Common myeloid progenitor, CD34-positive (primary cell): ENCODE data around the gene MASP1.

Experiments used
- CTCF ChIA-PET: fragments of 350-600 bp; sonication (Branson Sonifier 250); formaldehyde crosslinking; loops from one replicate; lab custom pipeline; 2021; ENCODE audit warnings: antibody characterized with exemption; lab: Charles Lee
- POLR2A ChIA-PET: fragments of 350-600 bp; sonication (Branson Sonifier 250); formaldehyde crosslinking; loops from one replicate; lab custom pipeline; 2021; ENCODE audit warnings: antibody characterized with exemption; lab: Charles Lee
- DNase-seq, 3 donors: peaks; one replicate each; pipeline versions ENCODE4 v3.0.0 to v3.0.0-alpha.2; 2013
- H3K27ac ChIP-seq, 2 experiments: 1 replicate in 1 of 2; 2 replicates in 1 of 2; pipeline ENCODE4 v1.7.0; 2013; ENCODE audit warnings: inconsistent platforms in 2 of 2, low read length in 2 of 2, mild to moderate bottlenecking in 2 of 2, low read depth in 1 of 2, moderate library complexity in 1 of 2; ENCODE audit not compliant: severe bottlenecking in 2 of 2, insufficient read depth in 1 of 2, poor library complexity in 1 of 2
- H3K27me3 ChIP-seq, 5 experiments: replicated peaks in 2 of 5; 1 replicate in 3 of 5; 2 replicates in 2 of 5; pipeline versions ENCODE4 v1.6.1 to v1.7.0; 2013; ENCODE audit warnings: low read length in 4 of 5, mild to moderate bottlenecking in 2 of 5, moderate library complexity in 2 of 5, inconsistent platforms in 1 of 5; ENCODE audit not compliant: insufficient read depth in 5 of 5, control insufficient read depth in 4 of 5
- H3K36me3 ChIP-seq, 4 experiments: 1 replicate in 2 of 4; 2 replicates in 2 of 4; pipeline versions ENCODE4 v1.6.1 to v1.7.0; 2013; ENCODE audit warnings: low read length in 3 of 4, control low read depth in 1 of 4, mild to moderate bottlenecking in 1 of 4; ENCODE audit not compliant: control insufficient read depth in 4 of 4, insufficient read depth in 4 of 4
- H3K4me1 ChIP-seq, 4 experiments: 1 replicate in 3 of 4; 2 replicates in 1 of 4; pipeline versions ENCODE4 v1.6.1 to v1.7.1; 2013; ENCODE audit warnings: low read length in 3 of 4, mild to moderate bottlenecking in 3 of 4, control low read depth in 1 of 4, inconsistent platforms in 1 of 4, moderate library complexity in 1 of 4; ENCODE audit not compliant: control insufficient read depth in 4 of 4, insufficient read depth in 4 of 4; ENCODE audit errors: control extremely low read depth in 1 of 4
- H3K4me3 ChIP-seq, 7 experiments: 1 replicate in 4 of 7; 2 replicates in 3 of 7; pipeline versions ENCODE4 v1.5.1 to v1.7.0; 2013; ENCODE audit warnings: mild to moderate bottlenecking in 7 of 7, low read length in 6 of 7, moderate library complexity in 6 of 7, inconsistent platforms in 2 of 7, low read depth in 2 of 7, control low read depth in 1 of 7; ENCODE audit not compliant: insufficient read depth in 4 of 7, control insufficient read depth in 1 of 7; ENCODE audit errors: extremely low read depth in 1 of 7
- H3K9me3 ChIP-seq, 5 experiments: 1 replicate in 4 of 5; 2 replicates in 1 of 5; pipeline versions ENCODE4 v1.6.1 to v1.7.1; 2013; ENCODE audit warnings: low read length in 4 of 5, mild to moderate bottlenecking in 2 of 5, inconsistent platforms in 1 of 5, low read depth in 1 of 5, moderate library complexity in 1 of 5; ENCODE audit not compliant: control insufficient read depth in 4 of 5, insufficient read depth in 2 of 5; ENCODE audit errors: control extremely low read depth in 1 of 5
- WGBS: methylation state at CpG from one replicate; pipeline ENCODE4 v1.1.5; 2013; ENCODE audit not compliant: insufficient coverage; 5-methylcytosine and 5-hydroxymethylcytosine counted together

The MASP1 gene

DNA sequence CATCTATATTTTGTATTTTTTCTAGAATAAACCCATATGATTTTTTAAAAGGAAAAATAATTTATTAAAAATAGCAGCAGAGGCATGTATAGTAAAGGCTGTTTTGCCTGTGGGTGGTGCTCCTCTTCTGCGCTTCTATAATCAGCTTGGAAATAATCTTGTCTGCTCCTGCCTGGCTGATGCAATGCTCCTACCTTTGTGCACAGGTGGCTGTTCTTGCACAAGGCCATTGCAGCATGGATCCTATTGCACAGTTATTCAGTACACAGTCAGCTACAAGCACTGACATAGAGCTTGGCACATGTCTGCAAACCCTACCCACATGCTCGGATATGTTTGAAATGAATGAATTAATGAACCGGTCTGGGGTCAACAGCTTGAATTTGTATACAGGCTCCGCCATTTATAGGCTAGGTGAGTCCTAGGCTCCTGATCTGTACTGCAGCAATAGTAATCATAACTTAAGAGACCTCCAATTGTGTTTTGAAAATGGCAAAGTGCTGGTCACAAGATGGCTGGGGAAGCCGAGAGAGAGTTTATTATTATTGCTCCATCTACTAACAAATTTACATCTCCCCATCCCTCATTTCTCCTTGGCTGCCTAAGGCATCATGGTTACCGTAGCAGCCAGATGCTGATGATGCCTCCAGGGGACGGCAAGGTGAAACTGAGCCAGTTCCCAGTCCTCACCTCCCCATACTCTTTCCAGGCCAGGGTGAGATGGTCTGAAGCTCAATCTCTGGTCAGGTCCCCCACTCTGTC, 94.8 kb downstream of the MASP1 start:
- Histone ChIP-seq H3K4me3 (no peak overlapping the region), H3K27ac (no peak overlapping the region), H3K9me3 (no peaks in the 10 kb centered on the region), H3K27me3 (peaks cover 0 to 2% (median 0%) of the 10 kb centered on the region in 5 experiments), H3K36me3 (no peaks in the 10 kb centered on the region), H3K4me1 (no peaks in the 10 kb centered on the region)
- CTCF ChIA-PET = no interaction called here
- 100% methylated on average over 2 of the region's 7 CpGs for WGBS
- POLR2A ChIA-PET = no interaction called here
- DNase-seq = no peak

DNA sequence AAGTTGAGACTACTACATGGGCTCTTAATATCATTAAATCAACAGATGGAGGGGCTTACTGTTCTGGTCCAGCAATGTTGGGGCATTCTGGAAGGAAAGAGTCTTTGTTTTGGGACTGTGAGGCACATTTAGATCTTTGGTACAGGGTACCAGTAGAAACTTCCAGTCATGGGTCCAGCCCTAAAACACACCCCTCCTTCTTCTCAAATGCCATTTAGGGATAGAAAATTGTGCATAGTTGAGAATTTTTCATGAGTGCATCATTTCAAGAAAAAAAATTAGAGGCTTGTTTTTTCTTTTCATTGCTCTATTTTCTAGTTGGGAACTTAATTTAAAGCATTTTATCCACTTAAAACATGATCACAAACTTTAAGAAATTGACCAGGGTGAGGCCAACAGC, 98.4 kb downstream of the MASP1 start:
- Histone ChIP-seq H3K4me1 (peaks cover 0 to 8% (median 1%) of the 10 kb centered on the region in 4 experiments), H3K4me3 (no peak overlapping the region), H3K9me3 (no peaks in the 10 kb centered on the region), H3K27me3 (peaks cover 0 to 5% (median under 1%) of the 10 kb centered on the region in 5 experiments), H3K27ac (no peak overlapping the region), H3K36me3 (no peaks in the 10 kb centered on the region)
- CTCF ChIA-PET = interaction anchor here (1.4 kb wide), 1 partner anchor 80 kb away, joined by 3 read pairs; no protein-coding TSS in a partner anchor
- POLR2A ChIA-PET = no interaction called here
- no peak for DNase-seq

DNA sequence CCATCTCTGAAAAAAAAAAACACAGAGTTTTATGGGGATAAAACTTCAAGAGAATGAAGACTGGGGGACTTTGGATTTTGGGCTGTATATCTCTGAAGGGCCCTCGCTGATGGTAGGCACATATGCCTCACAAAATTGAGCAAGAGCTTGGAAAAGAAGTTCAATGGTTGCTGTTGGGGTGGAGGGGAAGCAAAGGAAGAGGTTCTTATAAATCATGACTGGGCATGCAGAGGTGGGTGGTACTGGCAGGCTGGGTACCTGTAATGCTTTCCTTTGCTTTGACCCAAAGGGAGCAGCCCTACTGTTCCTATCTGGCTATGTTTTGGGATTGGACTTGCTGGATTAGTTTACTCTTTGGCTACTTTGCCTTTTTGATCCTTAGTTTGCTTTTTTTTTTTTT, 100.3 kb downstream of the MASP1 start:
- CTCF ChIA-PET = no interaction called here
- H3K27ac ChIP-seq = no peak overlapping the region
- no peaks in the 10 kb centered on the region for H3K36me3 ChIP-seq
- POLR2A ChIA-PET = no interaction called here
- H3K4me1 ChIP-seq = peaks cover 0 to 8% (median 1%) of the 10 kb centered on the region in 4 experiments
- WGBS = 100% methylated on average over 1 of the region's 1 CpG
- no peak for DNase-seq
- H3K27me3 ChIP-seq = peaks cover 0 to 5% (median 3%) of the 10 kb centered on the region in 5 experiments
- no peak overlapping the region for H3K4me3 ChIP-seq
- no peaks in the 10 kb centered on the region for H3K9me3 ChIP-seq

GRCh38 chr3:187188931-187189330, 102.6 kb downstream of the MASP1 start:
- no peaks in the 10 kb centered on the region for H3K9me3 ChIP-seq
- no peaks in the 10 kb centered on the region for H3K36me3 ChIP-seq
- ChIA-PET POLR2A (no interaction called here), CTCF (interaction anchor here (0.6 to 1.3 kb wide), 2 partner anchors 82 to 95 kb away, joined by 3 read pairs; no protein-coding TSS in a partner anchor)
- H3K27me3 ChIP-seq = peaks cover 0 to 3% (median 2%) of the 10 kb centered on the region in 5 experiments
- no peak overlapping the region for H3K27ac ChIP-seq
- no peak overlapping the region for H3K4me3 ChIP-seq
- peaks cover 0 to 8% (median 1%) of the 10 kb centered on the region in 4 experiments for H3K4me1 ChIP-seq
- 38% methylated on average over 2 of the region's 2 CpGs for WGBS
- peak; percentile 22 to 70 (median 70) for DNase-seq

DNA sequence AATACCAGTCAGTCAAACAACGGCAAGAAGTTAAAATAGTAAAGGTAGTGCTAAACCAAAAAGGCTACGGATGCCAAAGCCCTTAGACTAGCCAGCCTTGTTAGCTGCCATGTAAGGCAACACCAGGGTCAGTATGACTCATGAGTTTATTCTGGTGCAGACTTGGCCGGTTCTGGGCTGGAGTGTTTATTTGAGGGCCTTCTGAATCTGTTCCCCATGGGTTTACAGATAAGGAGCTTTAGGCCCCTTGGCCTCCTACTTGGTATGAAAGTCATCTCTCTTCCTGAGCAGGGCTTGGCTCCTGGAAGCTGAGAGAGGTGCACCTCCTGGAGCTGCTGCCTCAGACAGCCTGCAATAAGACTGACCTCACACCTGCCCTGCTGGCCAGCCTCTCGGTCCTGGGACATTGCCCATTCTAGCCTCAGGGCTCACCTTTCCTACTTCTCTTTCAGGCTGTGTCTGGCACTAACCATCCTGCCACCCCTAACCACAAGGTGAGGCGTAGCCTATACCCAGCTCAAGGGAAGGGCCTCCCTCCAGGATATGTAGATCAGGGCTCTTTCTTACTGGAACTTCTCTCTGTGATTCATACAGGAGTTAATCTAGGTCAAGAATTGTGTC, 104.6 kb downstream of the MASP1 start:
- Histone ChIP-seq H3K4me3 (no peak overlapping the region), H3K36me3 (no peaks in the 10 kb centered on the region), H3K9me3 (no peaks in the 10 kb centered on the region), H3K4me1 (peaks cover 0 to 8% (median 1%) of the 10 kb centered on the region in 4 experiments), H3K27me3 (peaks cover 0 to 3% (median 2%) of the 10 kb centered on the region in 5 experiments), H3K27ac (no peak overlapping the region)
- peak in 1 of 3 donors; percentile 11 for DNase-seq
- POLR2A ChIA-PET = no interaction called here
- WGBS = 93% methylated on average over 4 of the region's 5 CpGs
- CTCF ChIA-PET = no interaction called here

GRCh38 chr3:187186375-187186774, 105.2 kb downstream of the MASP1 start:
- peaks cover 0 to 8% (median 1%) of the 10 kb centered on the region in 4 experiments for H3K4me1 ChIP-seq
- no peak for DNase-seq

GRCh38 chr3:187185759-187186158, 105.8 kb downstream of the MASP1 start:
- H3K4me3 ChIP-seq = no peak overlapping the region
- no peaks in the 10 kb centered on the region for H3K36me3 ChIP-seq
- H3K27me3 ChIP-seq = peaks cover 0 to 3% (median 0%) of the 10 kb centered on the region in 5 experiments
- DNase-seq = no peak
- POLR2A ChIA-PET = interaction anchor here (0.7 kb wide), 1 partner anchor 1684 kb away, joined by 3 read pairs; no protein-coding TSS in a partner anchor
- no peaks in the 10 kb centered on the region for H3K9me3 ChIP-seq
- no peak overlapping the region for H3K27ac ChIP-seq
- WGBS = 93% methylated on average over 4 of the region's 4 CpGs
- CTCF ChIA-PET = no interaction called here
- H3K4me1 ChIP-seq = peaks cover 0 to 8% (median 1%) of the 10 kb centered on the region in 4 experiments

More at GRCh38 chr3:187186375-187186774, 105.2 kb downstream of the MASP1 start:
- Histone ChIP-seq H3K27me3 (peaks cover 0 to 3% (median 2%) of the 10 kb centered on the region in 5 experiments), H3K9me3 (no peaks in the 10 kb centered on the region), H3K27ac (no peak overlapping the region), H3K4me3 (no peak overlapping the region), H3K36me3 (no peaks in the 10 kb centered on the region)
- POLR2A ChIA-PET = interaction anchor here (0.7 kb wide), 1 partner anchor 1685 kb away, joined by 3 read pairs; no protein-coding TSS in a partner anchor
- CTCF ChIA-PET = no interaction called here
- WGBS = 100% methylated on average over 1 of the region's 2 CpGs
